ENCODE measurements around the gene DCAF11. TPM values are rescaled to one million over a fixed set of nuclear protein-coding genes. Genes with fewer than 3 reads are reported as not detected.

Gene DCAF11
- total RNA-seq, 1 experiment from 2014 or later: 52.7 TPM

DNA sequence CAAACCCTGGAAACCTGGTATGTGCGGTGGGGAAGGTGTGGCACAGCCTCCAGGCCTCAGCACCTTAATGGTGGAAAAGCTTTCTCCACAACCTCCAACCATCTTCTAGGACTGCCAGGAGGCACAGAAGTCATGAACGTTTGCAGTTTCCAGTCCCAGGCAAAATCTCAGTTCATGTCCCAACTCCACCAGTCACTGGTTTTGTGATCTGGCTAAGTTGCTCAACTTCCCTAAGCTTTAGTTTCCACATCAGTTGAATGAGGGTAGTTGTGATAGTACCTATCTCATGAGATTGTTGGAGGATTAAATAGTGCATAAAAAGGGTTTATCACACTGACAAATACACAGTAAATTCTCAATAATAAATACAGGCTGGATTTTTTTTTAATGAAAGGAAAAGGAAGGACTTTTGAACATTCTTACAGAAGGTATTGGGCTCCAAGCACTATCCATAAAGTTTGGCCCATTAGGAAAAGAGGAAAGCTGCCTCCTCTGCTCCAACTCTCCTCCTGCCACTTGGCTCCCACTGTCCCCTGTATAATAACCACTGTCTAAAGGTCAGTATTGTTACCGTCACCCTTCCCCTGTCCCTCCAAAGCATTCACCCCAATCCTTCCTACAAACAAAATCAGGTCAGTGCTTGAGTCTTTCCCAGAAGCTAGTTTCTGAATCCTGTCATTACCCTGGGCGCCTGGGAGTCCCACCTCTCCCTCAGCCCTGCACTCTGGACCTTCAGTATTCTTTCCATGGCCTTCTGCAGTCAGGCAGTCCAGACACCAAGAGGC lies 14.2 kb upstream of the DCAF11 start:
- no peaks in the 10 kb centered on the region for H3K9me2 ChIP-seq (ENCODE audit: insufficient read depth)
- no peaks in the 10 kb centered on the region for H3K27me3 ChIP-seq (ENCODE audit: insufficient read depth, low read depth)
- H3K4me2 ChIP-seq: no peak overlapping the region
- no peaks in the 10 kb centered on the region for H3K9me3 ChIP-seq (ENCODE audit: insufficient read depth, low read depth)
- ChIA-PET CTCF (no interaction called here), POLR2A (ENCODE audit: unreplicated experiment) (no interaction called here)
- TF ChIP-seq, protein P1, sequence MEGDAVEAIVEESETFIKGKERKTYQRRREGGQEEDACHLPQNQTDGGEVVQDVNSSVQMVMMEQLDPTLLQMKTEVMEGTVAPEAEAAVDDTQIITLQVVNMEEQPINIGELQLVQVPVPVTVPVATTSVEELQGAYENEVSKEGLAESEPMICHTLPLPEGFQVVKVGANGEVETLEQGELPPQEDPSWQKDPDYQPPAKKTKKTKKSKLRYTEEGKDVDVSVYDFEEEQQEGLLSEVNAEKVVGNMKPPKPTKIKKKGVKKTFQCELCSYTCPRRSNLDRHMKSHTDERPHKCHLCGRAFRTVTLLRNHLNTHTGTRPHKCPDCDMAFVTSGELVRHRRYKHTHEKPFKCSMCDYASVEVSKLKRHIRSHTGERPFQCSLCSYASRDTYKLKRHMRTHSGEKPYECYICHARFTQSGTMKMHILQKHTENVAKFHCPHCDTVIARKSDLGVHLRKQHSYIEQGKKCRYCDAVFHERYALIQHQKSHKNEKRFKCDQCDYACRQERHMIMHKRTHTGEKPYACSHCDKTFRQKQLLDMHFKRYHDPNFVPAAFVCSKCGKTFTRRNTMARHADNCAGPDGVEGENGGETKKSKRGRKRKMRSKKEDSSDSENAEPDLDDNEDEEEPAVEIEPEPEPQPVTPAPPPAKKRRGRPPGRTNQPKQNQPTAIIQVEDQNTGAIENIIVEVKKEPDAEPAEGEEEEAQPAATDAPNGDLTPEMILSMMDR (conservative IDR thresholded peaks at IDR 0.05): no peak
- no peak for TF ChIP-seq EZH2 (IDR thresholded peaks at IDR 0.05; ENCODE audit: low read depth)
- H3K36me3 ChIP-seq (ENCODE audit: low read depth): no peaks in the 10 kb centered on the region
- H3K4me3 ChIP-seq: no peak overlapping the region
- no peak overlapping the region for H3K27ac ChIP-seq
- H3K79me2 ChIP-seq (ENCODE audit: low read depth): peaks cover 5% of the 10 kb centered on the region
- no peak for DNase-seq
- no TSS peak for BruUV-seq (replicated peaks)
- H3F3A ChIP-seq (ENCODE audit: insufficient read depth, low read depth): no peaks in the 10 kb centered on the region
- H3K4me1 ChIP-seq (replicated peaks; ENCODE audit: insufficient read depth): peaks cover 4% of the 10 kb centered on the region; the same call in 1 of the 2 replicates
- intact Hi-C loops (cut with micrococcal nuclease; ENCODE audit: unreplicated experiment): no loop called here
- H2AFZ ChIP-seq: no peak overlapping the region
- no peaks in the 10 kb centered on the region for H4K20me1 ChIP-seq (ENCODE audit: insufficient read depth)

DNA sequence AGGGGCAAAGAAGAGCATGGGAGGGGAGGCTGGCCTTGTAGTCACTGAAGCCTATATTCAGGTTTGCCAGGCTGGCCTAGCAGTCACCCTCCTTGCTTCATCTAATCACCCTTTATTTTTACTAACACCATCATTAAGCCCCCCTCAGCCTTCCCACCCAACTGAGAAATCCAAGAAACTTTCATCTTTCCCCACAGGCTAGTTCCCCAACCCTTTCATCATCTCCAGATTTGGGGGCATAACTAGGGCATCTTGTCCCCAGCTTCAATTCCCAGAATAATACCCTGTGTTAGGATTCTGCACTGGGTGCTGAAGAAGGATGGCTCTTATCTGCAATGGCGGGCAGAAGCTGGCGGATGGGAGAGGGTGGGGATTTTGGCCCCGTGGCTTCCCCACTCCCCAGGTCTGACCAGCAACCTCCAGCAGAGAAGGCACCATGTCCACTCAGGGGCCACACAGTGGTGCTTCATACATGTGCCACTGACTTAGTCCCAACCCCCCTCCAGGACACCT lies 13.5 kb upstream of the DCAF11 start:
- no TSS peak for BruUV-seq (replicated peaks)
- Histone ChIP-seq H3K4me3 (no peak overlapping the region), H3K4me1 (replicated peaks; ENCODE audit: insufficient read depth) (no peaks in the 10 kb centered on the region), H3K79me2 (ENCODE audit: low read depth) (no peaks in the 10 kb centered on the region), H3F3A (ENCODE audit: insufficient read depth, low read depth) (no peaks in the 10 kb centered on the region), H3K9me2 (ENCODE audit: insufficient read depth) (no peaks in the 10 kb centered on the region), H3K36me3 (ENCODE audit: low read depth) (no peaks in the 10 kb centered on the region), H3K27me3 (ENCODE audit: insufficient read depth, low read depth) (no peaks in the 10 kb centered on the region), H3K4me2 (no peak overlapping the region), H4K20me1 (ENCODE audit: insufficient read depth) (no peaks in the 10 kb centered on the region), H3K9me3 (ENCODE audit: insufficient read depth, low read depth) (no peaks in the 10 kb centered on the region), H2AFZ (no peak overlapping the region), H3K27ac (no peak overlapping the region)
- CTCF ChIA-PET: no interaction called here
- intact Hi-C loops (cut with micrococcal nuclease; ENCODE audit: unreplicated experiment): no loop called here
- POLR2A ChIA-PET (ENCODE audit: unreplicated experiment): no interaction called here
- no peak for TF ChIP-seq EZH2 (IDR thresholded peaks at IDR 0.05; ENCODE audit: low read depth)
- TF ChIP-seq, protein P1 (conservative IDR thresholded peaks at IDR 0.05): no peak
- DNase-seq: no peak

GRCh38 chr14:24102357-24103048 lies 12.1 kb upstream of the DCAF11 start:
- Histone ChIP-seq H3K4me2 (no peak overlapping the region), H3K4me3 (no peak overlapping the region), H3K36me3 (ENCODE audit: low read depth) (no peaks in the 10 kb centered on the region), H3K4me1 (replicated peaks; ENCODE audit: insufficient read depth) (no peaks in the 10 kb centered on the region), H3K9me2 (ENCODE audit: insufficient read depth) (no peaks in the 10 kb centered on the region), H2AFZ (no peak overlapping the region), H3K9me3 (ENCODE audit: insufficient read depth, low read depth) (no peaks in the 10 kb centered on the region), H3F3A (ENCODE audit: insufficient read depth, low read depth) (no peaks in the 10 kb centered on the region), H3K27me3 (ENCODE audit: insufficient read depth, low read depth) (no peaks in the 10 kb centered on the region), H3K79me2 (ENCODE audit: low read depth) (no peaks in the 10 kb centered on the region), H4K20me1 (ENCODE audit: insufficient read depth) (no peaks in the 10 kb centered on the region), H3K27ac (no peak overlapping the region)
- TF ChIP-seq EZH2 (IDR thresholded peaks at IDR 0.05; ENCODE audit: low read depth): no peak
- TF ChIP-seq, protein P1 (conservative IDR thresholded peaks at IDR 0.05): no peak
- no peak for DNase-seq
- CTCF ChIA-PET: no interaction called here
- POLR2A ChIA-PET (ENCODE audit: unreplicated experiment): no interaction called here
- BruUV-seq (replicated peaks): no TSS peak
- intact Hi-C loops (cut with micrococcal nuclease; ENCODE audit: unreplicated experiment): no loop called here

Measured in PC-9 (cell line).